Inferior parietal cortex (tissue), 1 donor: ENCODE data around the gene NMNAT2.

Experiments
- DNase-seq: peaks from one replicate; pipeline ENCODE4 v3.0.0-alpha.2; 2016; ENCODE audit errors: extremely low spot score

The NMNAT2 gene

DNA sequence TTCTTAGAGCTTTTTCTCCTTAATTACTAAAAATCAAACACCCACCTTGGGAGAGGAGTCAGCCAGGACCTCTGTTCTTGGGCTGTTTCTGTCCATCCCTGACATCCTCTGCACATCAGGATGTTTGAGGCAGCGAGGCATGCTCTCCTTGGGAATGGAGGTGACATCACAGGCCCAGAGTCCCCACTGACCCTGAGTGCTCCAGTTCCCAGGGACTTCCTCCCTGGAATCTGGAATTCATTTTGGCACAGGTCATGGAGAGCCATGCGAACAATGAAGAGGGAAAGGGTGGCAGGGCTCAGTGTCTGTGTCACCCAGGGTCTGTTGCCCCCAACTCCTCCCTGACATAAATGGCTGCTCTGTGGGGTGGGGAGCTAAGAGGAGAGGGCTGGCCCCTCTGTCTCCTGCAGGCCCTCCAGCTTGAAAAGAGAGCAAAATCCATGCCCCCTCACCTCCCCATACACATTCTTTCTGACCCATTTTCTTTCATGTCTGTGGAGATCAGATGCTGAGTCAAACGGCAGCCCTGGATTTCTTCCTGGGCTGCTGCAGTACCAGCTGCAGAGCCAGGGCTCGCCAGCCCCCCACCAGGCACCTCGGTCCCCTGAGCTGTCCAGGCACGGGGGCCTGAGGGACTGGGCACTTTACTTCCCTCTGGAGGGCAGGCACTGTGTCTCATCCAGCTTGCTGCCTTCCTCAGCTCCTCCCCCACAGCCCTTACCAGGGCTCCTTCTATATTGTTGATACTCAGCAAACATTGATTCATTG, 102.0 kb downstream of the NMNAT2 start:
- no peak for DNase-seq

DNA sequence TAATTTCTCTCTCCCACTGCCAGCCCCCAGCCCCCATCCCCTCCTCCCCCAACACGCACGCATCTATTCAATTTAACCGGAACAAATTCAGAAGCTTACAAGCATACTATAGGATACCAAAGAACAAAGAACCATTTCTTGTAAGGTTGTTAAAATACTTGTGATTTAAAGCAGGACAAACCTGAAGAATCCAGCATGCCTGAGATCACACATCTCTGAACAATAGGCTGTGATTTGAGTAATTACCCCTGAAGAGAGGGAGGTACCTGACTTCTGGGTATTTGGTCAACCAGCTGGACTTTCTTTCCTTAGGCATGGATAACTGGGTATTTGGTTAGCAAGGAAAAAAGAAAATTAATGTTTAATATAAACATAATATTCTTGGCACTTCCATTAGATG, 105.1 kb downstream of the NMNAT2 start:
- DNase-seq = no peak

DNA sequence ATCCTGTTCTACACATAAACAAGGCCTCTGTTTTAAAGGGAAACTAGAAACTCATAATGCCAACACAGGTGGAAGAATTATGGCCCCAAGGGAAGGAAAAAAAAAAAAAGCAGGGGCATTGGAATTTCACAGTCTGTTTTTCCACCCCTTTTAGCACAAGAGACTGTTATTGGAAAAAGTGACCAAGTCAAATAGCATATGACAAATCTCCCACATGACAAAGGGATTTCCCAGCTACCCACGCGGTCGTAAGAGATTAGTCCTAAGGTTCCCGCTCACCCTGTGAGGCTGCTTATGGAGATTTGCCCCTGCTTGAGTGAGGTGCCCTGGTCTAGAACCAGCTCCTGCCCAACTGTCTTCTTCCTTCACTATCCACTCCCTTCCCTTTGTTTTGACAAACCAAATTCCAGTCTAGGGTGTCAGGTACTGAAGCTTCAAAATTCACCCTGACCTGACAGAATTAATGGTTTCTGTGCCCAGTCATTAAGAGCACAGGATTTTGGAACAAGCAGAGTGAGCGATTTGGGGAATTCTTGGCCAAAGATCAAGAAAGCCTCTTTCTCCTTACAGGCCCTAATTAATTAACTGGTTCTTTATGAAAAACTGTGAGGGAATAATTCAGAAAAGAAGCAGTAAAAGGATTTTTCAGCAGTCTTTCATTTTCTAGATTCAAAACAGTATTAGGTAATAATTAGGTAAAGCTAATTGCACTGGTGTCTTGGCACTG, 107.3 kb downstream of the NMNAT2 start:
- DNase-seq = no peak

DNA sequence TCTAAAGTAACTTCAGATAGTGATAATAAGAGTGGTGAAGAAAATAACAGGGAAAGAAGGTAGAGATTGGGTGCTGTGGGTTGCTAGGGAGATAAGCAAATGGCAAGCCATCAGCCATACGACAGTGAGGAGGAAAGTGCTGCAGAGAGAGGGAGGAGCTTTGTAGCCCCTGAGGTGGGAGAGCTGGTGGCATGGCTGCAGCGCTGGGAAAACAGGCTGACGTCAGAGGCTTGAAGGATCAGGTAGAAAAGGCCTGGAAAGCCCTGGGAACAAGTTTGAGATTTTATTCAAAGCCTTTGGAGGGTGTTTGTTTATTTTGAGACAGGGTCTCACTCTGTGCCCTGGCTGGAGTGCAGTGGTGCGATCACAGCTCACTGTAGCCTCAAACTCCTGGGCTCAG, 109.5 kb downstream of the NMNAT2 start:
- no peak for DNase-seq

DNA sequence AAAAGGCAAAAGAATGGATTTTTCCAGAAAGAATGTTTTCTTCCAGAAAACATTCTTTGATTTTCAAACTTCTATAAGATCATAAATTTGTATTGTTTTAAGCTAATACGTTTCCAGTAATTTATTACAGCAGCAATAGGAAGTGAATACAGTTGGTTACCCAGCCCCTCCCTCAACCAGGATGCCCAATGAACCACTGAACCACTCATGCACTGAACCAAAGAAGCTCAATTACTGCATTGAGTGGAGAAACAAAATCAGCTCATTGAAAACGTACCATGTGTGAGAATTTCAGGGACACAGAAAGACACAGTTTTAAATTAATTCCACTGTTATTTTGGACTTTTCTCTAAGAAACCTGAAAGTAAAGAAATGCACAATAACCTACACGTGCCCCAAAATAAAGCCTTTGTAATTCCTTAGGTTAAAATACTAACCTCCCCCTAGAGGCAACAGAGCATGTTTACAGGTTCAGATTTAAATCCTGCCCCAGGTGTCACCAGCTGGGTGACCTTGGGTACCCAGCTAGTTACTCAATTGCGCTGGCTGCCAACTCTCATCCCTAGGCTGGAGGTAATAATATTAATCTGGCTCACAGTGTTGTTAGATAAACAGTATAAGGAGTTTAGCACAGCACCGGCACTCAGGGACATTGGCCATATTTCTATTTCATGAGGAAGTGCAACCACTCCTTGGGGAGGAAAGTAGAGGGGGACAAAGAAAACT, 111.7 kb downstream of the NMNAT2 start:
- DNase-seq = no peak

DNA sequence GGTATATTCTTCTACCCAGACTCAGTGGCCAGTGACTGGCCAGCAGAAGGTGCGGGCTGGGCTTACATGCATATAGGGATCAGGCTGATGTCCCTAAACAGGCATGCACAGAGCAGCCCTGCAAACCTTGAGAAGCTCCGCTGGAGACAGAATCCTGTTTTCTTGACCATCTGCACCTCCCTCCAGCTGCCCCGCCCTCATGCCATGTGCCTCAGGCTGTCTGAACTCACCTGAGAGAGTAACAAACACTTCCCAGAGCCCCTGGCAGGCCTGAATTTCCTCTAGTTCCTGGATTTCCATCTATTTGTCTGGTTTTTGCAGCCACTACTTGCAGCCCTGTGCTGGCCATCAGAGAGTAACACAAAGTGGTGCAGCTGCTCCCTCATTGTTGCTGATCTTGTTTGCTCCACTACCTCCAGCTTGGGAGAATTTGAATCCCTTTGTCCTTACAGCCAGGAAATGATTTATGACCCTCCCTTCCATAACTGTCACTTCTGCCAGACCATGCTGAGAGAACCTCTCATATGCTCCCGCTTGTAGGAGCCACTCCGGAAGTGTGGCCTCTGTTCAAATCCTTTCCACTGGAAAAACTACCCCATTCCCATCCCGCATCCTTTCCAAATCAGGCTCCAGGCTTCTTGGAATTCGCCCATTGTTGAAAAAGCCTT, 113.6 kb downstream of the NMNAT2 start:
- DNase-seq = no peak

DNA sequence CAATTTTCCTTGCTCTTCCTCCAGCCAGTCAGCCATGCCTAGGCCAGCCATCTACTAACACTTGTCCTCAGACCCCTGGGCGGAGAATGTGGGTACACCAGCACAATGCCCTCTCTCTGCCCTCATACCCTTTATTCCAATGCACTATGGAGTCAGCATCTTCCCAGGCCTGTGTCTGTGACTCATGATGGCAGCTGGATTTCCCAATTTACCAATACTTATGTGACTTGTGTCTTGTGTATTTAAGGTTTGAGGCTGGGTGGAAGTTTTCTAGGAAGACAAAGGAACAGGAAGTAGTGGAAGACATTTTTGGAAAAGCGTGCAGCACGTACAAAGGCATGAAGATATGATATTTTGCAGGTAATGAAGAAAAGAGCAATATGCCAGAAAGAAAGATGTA, 114.3 kb downstream of the NMNAT2 start:
- DNase-seq = no peak

DNA sequence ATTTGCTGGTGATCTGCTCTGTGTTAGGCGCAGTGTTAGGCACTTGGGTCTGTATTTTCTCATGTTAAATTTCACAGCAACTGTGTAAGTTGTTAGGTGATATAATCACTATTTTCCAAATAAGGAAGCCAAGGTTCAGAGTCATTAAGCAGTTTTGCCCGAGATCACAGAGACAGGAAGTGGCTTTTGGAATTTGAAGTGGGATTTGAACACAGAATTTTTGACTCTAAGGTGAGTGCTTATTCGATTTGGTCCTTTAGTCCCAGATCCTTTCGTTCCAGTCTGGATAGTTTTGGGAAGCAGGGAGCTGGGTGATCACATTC, 114.9 kb downstream of the NMNAT2 start:
- no peak for DNase-seq

DNA sequence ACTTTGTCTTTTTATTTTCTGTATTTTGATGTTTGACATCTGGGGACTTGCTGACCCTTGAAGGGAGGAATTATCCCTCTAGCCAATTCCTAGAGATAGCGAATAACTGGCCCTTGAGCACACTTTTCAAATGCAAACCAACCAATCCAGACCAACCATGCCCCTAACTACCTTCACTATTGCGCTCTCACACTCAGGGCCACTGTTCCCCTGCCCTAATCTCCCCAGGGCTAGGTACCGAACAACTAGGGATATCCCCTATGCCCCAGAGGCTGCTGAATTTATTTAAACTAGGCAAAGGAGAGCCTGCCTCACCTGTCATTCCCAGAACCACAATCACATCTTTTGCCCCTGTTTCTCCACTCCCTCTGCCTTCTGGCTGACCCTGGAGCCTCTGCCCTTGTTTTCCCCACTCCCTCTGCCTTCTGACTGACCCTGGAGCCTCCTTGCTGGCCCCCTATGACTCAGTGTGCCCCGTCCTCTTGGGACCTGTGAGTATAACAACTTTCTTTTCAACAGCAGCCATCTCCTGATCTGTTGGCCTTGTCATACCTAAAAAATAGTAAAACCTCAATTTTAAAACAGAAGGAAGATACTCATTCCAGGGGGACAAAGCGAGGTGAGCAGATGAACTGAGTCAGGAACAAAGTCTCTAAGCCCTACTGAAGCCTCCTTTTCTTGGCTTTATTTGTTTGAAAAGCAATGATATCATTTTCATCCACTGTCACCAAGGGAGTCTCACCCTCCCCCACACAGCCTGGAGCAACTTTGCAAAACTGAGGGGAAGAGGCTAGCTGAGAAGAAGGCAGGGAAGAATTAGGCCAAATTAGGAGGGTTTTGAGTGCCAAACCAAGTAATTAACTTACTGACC, 115.5 kb downstream of the NMNAT2 start:
- DNase-seq = no peak

DNA sequence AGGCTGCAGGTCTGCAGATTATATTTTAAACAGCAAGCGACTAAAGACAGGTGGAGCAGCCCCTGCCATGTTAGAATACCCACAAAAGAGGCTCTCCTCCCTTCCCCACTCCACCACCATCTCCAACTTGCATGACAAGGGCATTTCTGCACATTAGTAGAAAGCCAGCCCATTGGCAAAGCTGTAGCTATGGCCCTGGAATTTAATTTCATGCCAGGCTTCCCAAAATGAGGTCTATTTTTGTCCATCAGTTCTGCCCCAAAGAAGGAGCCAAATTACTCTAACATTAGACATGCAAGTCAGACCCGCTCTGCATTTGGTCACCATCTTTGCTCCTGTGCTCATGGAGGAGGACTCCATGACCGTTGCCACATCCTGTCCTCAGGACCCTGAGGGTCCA, 116.9 kb downstream of the NMNAT2 start:
- no peak for DNase-seq

DNA sequence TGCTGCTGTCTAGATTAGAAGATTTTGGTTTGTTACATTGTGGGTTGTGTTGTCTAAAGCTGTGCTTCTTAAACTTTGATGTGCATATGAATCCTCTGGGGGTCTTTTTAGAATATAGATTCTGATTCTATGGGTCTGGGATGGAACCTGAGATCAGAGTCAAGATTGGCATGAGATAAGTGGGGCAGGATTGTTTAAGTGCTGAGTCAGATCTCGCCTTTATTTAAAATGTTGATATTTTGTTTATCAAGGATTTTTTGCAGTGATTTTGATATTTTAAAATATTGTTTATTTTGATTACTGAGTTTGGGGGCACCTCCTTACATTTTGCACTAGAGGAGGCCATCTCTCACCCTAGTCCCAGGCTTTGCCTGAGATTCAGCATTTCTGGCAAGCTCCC, 117.4 kb downstream of the NMNAT2 start:
- no peak for DNase-seq

DNA sequence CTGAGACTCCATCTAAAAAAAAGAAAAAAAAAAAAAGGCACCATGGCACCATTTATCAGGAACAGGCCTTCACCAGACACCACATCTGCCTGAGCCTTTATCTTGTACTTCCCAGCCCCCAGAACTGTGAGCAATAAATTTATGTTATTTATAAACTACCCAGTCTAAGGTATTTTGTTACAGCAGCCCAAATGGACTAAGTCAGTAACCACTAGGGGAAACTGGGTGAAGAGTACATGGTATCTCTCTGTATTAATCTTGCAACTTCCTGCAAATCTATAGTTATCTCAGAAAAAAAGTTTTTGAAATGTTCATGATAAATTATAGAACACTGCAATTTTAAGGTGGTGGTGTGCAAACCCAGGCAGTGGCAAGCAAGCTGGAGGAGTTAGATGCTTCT, 117.8 kb downstream of the NMNAT2 start:
- DNase-seq = no peak

DNA sequence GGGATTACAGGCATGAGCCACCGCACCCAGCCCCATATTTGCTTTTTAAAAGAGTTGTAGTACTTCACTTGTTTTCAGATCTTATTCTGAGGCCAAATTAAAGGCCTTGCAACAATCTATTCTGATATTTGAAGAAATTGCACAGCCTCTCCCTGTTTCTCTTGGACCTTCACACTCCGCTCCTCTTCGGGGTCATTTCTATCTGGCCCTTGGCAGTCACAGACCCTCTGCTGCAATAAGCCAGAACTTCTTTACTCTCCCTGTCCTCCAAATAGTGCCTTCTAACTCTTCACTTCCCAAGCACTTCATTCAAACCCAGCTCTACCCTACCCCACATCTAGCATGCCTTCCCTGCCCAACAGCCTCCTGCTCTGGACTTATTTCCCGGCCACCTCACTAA, 121.4 kb downstream of the NMNAT2 start:
- DNase-seq = no peak

DNA sequence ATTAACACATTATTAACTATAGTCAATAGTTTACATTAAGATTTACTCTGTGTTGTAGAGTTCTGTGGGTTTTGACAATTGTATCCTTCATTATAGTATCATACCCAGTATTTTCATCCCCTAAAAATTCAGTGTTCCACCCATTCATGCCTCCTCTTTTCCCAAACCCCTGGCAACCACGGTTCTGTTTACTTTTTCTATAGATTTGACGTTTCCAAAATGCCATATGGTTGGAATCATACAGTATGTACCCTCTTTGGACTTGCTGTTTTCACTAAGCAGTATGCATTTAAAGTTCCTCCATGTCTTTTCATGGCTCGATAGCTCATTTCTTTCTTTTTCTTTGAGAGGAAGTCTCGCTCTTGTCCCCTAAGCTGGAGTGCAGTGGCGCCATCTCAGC, 122.7 kb downstream of the NMNAT2 start:
- DNase-seq = no peak

DNA sequence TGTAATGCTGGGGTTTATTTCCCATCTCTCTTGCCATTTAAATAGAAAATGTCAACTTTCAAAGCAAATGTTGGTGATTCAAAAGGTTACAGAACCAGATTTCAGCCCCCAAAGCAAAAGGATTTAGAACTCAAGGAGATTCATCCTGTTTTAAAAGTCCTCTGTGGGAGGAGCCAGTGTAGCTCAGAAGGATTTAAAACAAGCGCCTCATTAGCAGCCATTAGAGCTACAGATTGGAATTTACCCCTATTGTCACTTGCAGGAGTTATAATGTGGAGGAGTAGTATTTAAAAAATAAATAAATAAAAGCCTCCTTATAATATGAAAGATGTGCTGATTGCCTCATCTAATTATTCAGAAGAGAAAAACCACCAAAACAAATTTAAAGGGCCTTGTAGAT, 124.3 kb downstream of the NMNAT2 start:
- DNase-seq = no peak

DNA sequence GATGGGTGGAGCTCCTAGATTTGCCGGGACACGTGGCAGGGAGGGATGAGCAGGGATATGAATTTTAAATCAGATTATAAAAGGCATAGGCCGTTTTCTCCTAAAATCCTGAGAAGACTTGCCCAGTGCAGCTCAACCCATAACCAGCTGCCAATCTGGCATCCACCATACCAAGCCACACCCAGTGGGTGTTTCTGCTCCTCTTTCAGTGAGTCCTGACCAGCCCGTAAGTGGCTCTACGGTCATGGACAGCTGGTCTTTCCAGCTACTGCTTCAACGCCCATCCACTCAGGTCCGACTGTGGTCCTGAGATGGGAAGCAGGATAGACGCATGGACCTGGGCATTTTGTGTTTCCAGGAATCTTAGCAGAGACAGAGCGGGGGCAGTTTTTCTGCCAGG, 124.9 kb downstream of the NMNAT2 start:
- DNase-seq = no peak

DNA sequence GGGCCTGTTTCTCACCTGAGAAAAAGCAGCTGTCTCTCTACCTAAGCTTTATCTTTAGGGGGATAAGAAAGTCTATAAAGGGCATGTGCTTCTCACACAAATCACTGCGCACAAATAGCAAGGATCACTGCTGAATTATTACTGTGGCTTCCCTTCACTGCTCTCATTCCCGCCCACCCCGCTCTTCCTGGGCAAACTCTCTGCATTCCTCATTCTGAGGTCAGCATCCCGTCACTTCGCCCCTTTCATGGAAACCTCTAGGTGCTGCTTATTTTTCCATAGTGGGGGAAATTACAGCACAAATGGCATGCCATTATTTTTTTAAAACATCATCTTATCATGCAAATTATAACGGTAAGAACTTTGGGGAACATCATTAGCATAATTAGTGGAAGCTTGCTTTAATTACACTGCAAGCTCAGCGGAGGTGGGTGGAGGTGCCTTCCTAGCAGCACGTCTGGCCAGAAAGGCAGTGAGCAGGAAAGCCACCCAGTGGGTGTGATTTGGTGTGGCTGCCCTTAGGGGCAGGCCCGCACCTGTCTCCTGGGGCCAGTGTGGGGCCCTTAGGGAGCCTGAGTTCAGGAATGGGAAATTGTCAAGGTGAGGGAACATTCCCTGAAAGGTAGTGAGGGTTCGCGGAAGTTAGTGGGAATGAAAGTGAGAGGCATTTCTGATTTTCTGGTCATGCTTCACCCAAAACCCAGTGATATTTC, 126.2 kb downstream of the NMNAT2 start:
- no peak for DNase-seq

DNA sequence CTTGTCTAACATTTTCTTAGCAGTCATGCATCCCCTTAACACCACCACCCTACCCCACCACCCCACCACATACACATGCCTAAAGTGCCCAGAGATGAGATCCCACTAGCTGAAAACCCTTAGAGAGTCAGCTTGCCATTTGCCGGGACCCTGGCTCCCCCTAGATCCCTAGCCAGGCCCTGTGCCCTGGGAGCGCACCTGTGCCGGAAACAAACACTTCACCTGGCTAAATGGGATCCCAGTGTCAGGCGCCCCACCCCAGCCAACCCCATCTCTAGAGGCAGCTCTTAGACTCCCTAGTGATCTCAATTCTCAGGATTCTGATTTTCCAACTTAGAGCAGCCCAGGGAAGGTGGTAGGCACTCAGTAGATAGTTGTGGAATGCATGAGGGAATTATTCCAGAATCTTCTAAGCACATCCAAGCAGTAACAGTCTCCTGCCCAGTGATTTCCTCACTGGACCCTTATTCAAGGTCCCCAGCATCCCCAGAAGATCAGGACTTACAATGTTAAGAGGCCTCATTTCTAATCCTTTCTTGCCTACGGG, 126.9 kb downstream of the NMNAT2 start:
- no peak for DNase-seq

DNA sequence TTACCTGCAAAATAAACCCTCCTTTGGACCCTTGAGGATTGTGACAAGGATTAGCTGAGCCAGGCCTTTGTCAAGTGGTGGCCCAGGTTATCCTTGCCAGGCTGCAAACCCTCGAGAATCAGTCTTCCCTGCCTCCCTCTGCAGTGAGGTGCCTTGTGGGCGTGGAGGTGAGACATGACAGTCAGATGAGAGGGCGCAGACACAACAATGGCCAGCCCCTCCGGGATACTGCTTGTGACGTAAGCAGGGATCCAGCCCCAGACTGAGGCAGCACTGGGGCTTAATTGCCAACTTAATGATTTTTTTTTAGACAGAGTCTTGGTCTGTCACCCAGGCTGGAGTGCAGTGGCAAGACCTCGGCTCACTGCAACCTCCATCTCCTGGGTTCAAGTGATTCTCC, 127.6 kb downstream of the NMNAT2 start:
- DNase-seq = no peak

DNA sequence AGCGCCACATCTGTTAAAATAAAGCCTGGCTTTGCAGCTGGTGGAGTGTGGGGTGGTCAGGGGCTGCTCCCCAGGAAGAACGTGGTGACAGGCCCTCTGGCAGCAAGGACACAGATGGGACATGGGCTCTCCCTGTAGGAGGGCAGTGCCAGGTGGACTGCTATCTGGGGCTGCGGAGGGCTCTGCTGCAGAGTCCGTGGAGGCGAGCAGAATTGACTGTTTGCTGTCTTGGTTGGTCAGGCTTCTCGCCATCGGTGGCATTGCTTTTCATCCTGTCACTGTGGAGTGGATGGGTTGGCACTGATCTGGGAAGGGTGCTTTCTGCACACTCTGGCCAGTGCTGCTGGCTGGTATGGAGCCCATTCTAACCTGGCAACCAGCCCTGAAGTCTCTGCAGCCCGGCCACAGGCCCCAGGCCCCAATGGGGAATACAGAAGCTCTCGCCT, 129.1 kb downstream of the NMNAT2 start:
- DNase-seq = no peak
